BJ (cell line): ENCODE measurements around the gene AGTPBP1. TPM values are rescaled to one million over a fixed set of nuclear protein-coding genes. Genes with fewer than 3 reads are reported as not detected.

ENCODE experiments used
- CTCF ChIA-PET: fragments of 350-600 bp; formaldehyde crosslinking; extraction: SDS; loops from one replicate; lab custom pipeline; 2021; ENCODE audit warnings: antibody characterized with exemption, inconsistent platforms; lab: Yijun Ruan, JAX
- POLR2A ChIA-PET: fragments of 300-600 bp; sonication (Branson Sonifier 250); formaldehyde crosslinking; extraction: SDS; loops from one replicate; lab custom pipeline; 2021; ENCODE audit warnings: antibody characterized with exemption; lab: Charles Lee
- DNase-seq: peaks from one replicate; pipeline ENCODE4 v3.0.0-alpha.2; 2011; ENCODE audit warnings: low read depth
- H3K27me3 ChIP-seq: 2 replicates; pipeline ENCODE4 v1.6.0; 2011; ENCODE audit warnings: low read length; ENCODE audit not compliant: control insufficient read depth, insufficient read depth
- H3K36me3 ChIP-seq: 2 replicates; pipeline ENCODE4 v1.5.1; 2011; ENCODE audit warnings: low read length; ENCODE audit not compliant: control insufficient read depth, insufficient read depth
- H3K4me3 ChIP-seq: 2 replicates; pipeline ENCODE4 v1.5.1; 2011; ENCODE audit warnings: low read depth, mild to moderate bottlenecking, control low read depth, low read length
- polyA plus RNA-seq: library from polyadenylated mRNA; depleted of rRNA; stranded (reverse); fragments of >200 nt; gene quantifications from 2 replicates; pipeline ENCODE4 v1.2.3, GENCODE V29; 2011
- TF ChIP-seq, protein P1 (sequence below): IDR thresholded peaks from 2 replicates; pipeline ENCODE4 v1.5.1; 2011; ENCODE audit warnings: low read depth, mild to moderate bottlenecking, control low read depth, inconsistent platforms, low read length, moderate library complexity; ENCODE audit not compliant: insufficient read depth

AGTPBP1 gene
- polyA plus RNA-seq, 1 experiment = 2.5 TPM

DNA sequence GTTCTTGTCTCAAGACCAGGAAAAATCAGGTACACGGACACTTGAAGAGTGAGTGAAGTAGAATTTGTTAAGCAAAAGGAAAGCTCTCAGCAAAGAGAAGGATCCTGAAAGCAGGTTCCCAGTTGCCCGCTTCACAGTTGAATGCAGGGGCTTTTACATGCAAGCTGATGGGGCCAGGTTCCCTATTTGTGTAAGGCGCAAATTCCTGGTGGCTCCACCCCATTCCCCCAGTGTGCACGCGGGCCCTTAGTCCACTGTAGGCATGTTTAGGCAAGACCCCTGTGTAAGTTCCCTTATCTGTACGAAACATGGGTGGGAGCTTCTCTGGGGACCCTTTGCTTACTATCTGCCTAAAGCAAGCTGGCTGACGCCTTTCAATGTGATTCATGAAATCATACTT lies 2.7 kb upstream of the AGTPBP1 start:
- Histone ChIP-seq H3K36me3 (no peaks in the 10 kb centered on the region), H3K27me3 (0 out of 2 replicates have a peak, but pooled peaks cover 3% of the 10 kb centered on the region), H3K4me3 (no peak overlapping the region)
- ChIA-PET POLR2A (no interaction called here), CTCF (no interaction called here)
- TF ChIP-seq, protein P1, sequence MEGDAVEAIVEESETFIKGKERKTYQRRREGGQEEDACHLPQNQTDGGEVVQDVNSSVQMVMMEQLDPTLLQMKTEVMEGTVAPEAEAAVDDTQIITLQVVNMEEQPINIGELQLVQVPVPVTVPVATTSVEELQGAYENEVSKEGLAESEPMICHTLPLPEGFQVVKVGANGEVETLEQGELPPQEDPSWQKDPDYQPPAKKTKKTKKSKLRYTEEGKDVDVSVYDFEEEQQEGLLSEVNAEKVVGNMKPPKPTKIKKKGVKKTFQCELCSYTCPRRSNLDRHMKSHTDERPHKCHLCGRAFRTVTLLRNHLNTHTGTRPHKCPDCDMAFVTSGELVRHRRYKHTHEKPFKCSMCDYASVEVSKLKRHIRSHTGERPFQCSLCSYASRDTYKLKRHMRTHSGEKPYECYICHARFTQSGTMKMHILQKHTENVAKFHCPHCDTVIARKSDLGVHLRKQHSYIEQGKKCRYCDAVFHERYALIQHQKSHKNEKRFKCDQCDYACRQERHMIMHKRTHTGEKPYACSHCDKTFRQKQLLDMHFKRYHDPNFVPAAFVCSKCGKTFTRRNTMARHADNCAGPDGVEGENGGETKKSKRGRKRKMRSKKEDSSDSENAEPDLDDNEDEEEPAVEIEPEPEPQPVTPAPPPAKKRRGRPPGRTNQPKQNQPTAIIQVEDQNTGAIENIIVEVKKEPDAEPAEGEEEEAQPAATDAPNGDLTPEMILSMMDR = no peak
- DNase-seq = no peak

DNA sequence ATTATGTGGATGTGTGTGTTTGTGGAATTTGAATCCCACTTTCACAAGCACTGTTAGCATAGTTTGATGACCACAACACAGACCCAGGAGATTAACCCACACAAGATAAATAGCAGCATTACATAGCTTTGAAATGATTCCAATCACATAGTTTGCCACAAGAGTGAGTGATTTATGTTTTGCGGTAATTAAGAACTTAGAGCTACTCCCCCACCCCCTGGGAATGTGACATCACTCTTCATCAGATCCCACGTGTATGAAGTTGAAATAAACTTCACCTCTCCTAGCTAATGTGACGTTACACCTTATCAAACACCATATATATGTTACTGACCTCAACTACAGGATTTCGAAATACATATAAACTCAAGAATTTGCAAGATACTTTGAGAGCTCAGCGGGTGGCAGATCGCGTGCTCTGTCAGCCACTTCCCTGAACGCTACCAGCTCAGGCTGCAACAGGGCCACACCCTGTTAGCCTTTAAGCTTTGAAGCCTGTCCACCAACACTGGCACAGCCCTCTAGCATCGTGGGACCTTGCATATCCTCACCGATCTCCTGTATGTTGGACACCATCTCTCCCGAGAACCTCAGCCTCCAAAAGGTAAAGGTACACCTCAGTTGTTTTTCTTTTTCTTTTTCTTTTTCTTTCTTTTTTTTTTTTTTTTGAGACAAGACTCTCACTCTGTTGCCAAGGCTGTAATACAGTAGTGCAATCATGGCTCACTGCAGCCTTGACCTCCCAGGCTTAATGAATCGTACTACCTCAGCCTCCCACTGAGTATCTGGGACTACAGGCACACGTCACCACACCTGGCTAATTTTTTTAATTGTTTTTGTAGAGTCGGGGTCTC lies 1.7 kb upstream of the AGTPBP1 start:
- Histone ChIP-seq H3K27me3 (0 out of 2 replicates have a peak, but pooled peaks cover 1% of the 10 kb centered on the region), H3K36me3 (no peaks in the 10 kb centered on the region), H3K4me3 (no peak overlapping the region)
- no peak for DNase-seq
- POLR2A ChIA-PET = interaction anchor here (0.7 kb wide), 1 partner anchor 133 kb away, joined by 3 read pairs; no protein-coding TSS in a partner anchor
- TF ChIP-seq, protein P1 = no peak
- CTCF ChIA-PET = no interaction called here

DNA sequence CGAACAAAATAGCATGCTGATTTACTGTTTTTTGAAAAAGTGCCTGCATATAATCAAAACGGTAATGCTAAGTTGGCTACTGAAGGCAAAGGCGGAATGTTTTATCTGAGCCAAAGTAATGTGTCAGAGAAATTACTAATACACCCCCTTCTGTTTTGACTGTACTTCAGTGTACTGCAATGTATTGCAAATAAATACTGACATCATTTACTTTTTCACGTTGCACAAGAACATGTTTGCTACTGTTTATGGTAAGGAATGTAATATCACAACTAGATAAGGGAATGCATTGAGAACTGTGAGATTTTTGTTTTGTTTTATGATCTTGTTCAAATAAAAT lies 813 bp upstream of the AGTPBP1 start:
- H3K27me3 ChIP-seq = 0 out of 2 replicates have a peak, but pooled peaks cover 1% of the 10 kb centered on the region
- POLR2A ChIA-PET = interaction anchor here (0.7 kb wide), 1 partner anchor 132 kb away, joined by 3 read pairs; no protein-coding TSS in a partner anchor

DNA sequence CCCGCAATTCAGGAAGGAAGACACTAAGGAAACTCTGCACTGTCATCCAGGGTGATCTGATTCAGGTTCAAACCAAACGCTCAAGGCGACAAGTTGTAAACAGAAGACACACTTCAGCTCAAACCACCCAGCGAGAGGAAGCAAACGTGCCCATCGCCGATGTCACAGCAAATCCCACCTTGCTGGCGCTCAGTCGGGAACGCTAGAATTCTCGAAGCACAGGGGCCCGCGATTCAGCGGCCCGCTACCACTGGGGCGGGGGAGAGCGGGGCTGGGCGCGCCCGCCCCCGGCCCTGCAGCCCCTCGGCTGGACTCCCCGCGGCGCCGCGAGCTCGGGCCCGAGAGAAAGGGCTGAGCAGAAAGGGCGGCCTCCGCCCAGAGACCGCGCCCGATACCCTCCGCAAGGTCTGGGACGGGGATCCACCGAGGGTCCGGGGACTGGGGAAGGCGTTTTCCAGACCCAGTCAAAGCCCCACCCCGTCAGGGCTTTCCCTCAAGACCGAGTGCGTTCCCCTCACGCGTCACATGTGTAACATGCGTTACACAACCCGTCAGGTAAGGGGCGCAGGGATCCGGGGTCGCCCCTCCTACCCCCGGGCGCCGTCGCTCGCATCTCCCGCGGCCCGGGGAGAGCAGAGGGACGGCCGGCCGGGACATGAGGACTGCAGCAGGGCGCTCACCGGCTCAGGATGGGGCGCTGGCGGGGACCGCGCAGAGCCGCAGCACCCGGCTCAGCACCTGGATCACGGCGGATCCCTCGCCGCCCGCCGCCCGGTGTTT lies 469 bp downstream of the AGTPBP1 start:
- peak overlapping the region; percentile 80 for H3K4me3 ChIP-seq
- no peak for DNase-seq
- H3K36me3 ChIP-seq = no peaks in the 10 kb centered on the region
- POLR2A ChIA-PET = no interaction called here
- H3K27me3 ChIP-seq = 0 out of 2 replicates have a peak, but pooled peaks cover 1% of the 10 kb centered on the region
- TF ChIP-seq, protein P1 = no peak
- CTCF ChIA-PET = interaction anchor here (1.3 kb wide), 1 partner anchor 18 kb away, joined by 4 read pairs; no protein-coding TSS in a partner anchor

More for the DNA sequence above, 813 bp upstream of the AGTPBP1 start:
- Histone ChIP-seq H3K36me3 (no peaks in the 10 kb centered on the region), H3K4me3 (peak overlapping the region; percentile 80)
- CTCF ChIA-PET = no interaction called here
- no peak for DNase-seq
- TF ChIP-seq, protein P1 = no peak

DNA sequence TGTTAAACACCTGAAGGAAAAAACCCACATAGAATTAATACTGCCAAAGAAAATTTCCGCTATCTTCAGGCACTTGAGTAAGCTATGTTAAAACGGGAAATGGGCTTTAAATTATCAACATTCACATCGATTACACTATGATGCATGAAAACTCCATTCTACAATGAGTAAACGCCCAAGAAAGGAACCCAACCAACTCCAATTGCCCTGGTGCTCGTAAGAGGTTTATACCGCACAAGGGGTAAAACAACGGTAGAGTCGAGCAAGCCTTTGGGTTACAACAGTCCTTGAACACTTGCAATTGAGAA lies 1.0 kb downstream of the AGTPBP1 start:
- Histone ChIP-seq H3K36me3 (no peaks in the 10 kb centered on the region), H3K27me3 (0 out of 2 replicates have a peak, but pooled peaks cover 1% of the 10 kb centered on the region), H3K4me3 (peak overlapping the region; percentile 80)
- ChIA-PET CTCF (interaction anchor here (1.3 kb wide), 1 partner anchor 18 kb away, joined by 4 read pairs; no protein-coding TSS in a partner anchor), POLR2A (no interaction called here)
- DNase-seq = no peak
- TF ChIP-seq, protein P1 = no peak
